GM12872 (cell line): ENCODE measurements around the gene MYL5.

Experiments
- TF ChIP-seq, protein P1 (sequence below): IDR thresholded peaks from 3 replicates; pipeline ENCODE4 v1.5.1; 2011; ENCODE audit warnings: low read depth, mild to moderate bottlenecking, low read length, moderate library complexity; ENCODE audit not compliant: insufficient read depth

The MYL5 gene

DNA sequence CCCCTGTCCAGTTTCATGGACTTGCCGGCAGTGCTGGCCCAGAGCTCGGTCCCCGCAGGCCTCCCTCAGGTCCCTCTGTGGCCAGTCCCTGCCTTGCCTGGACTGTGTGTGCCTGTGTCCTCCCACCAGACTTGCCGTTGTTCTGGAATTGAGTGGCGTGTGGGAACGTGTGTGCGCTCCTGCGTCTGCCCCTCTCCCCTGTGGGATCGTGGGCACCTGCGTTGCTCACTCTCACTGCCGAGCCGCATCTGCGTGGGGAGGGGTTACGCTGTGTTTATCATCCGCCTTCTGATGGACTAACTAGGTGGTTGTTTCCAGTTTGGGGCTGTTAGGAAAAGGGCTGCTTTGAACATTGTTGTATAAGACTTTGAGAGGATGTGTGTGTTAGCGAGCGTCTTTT is 52.5 kb downstream of the MYL5 start:
- TF ChIP-seq, protein P1, sequence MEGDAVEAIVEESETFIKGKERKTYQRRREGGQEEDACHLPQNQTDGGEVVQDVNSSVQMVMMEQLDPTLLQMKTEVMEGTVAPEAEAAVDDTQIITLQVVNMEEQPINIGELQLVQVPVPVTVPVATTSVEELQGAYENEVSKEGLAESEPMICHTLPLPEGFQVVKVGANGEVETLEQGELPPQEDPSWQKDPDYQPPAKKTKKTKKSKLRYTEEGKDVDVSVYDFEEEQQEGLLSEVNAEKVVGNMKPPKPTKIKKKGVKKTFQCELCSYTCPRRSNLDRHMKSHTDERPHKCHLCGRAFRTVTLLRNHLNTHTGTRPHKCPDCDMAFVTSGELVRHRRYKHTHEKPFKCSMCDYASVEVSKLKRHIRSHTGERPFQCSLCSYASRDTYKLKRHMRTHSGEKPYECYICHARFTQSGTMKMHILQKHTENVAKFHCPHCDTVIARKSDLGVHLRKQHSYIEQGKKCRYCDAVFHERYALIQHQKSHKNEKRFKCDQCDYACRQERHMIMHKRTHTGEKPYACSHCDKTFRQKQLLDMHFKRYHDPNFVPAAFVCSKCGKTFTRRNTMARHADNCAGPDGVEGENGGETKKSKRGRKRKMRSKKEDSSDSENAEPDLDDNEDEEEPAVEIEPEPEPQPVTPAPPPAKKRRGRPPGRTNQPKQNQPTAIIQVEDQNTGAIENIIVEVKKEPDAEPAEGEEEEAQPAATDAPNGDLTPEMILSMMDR = no peak

DNA sequence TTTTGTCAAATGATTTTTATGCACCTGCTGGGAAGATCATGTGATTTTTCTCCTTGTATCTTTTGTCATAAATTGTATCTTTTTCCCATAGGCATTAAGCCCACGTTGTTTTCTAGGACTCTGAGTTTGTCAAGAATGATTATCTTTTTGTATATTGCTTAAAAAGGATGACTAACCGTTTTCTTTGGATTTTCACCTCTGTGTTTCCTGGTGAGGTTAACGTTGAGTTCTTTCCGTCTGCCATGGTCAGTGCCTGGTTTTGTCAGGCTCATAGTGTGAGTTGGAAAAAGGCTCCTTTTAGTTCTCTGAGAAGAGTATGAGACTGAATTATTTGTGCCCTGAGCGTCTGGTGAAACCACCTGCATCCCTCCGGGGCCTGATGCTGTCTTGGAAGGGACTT is 53.2 kb downstream of the MYL5 start:
- TF ChIP-seq, protein P1 = no peak

DNA sequence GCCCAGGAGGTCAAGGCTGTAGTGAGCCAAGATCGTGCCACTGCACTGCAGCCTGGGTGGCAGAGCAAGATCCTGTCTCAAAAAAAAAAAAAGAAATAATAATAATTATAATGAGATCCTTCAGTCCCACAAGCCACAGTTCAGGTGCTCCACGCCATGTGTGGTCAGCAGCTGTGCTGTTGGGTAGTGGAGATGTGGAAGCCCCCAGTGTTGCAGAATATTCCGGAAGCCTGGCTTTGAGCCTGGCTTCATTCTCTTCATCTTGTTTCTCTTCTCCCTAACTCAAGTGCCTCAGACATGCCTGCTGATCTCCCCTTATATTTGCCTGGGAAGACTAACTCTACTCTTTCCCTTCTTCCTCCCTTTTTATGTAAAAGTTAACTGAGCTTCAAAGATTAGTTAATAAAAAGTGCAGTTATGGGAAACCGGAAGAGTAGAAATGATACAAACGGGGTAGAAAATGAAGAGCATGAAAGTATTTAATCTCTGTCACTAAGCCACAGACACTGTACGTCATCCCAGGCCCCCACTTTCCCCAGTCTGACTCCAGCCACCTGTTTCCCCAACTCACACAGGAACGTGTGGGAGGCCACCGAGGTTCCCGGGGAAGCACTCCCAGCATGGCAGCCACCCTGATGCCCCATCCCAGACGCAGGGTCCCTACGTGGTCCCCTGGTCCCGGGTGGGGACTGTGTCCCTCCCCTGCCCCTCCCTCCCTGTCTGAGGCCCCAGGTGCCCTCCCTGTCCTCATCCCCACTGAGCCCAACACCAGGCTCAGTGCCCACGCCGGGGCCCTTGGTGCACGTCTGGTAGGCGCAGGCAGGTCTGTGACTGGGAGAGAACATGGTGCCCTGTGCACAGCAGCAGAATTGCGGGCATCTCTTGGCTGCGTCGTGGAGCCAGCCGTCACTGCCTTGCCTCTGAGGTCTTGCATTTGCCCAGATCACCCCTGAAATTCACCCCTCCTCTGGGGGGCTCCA is 55.3 kb downstream of the MYL5 start:
- TF ChIP-seq, protein P1 = no peak

DNA sequence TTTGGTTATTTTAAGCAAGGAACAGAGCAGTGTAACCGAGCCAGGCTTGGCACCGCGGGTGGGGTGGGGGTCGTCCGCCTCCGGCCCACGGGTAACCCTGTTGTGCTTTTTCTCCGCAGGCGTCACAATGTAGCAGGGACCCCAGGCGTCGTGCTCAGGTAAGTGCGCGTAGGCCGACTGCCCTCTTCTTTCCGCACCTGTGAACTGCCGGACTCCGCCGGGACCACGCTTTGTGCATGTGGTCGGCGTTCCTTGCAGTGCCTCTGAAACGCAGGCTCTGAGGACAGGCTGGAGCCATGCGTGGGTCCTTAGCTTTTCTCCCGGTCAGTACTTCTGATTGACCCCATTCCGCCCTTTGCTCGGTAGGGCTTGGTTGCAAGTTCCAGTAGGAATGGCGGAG is 56.2 kb downstream of the MYL5 start:
- TF ChIP-seq, protein P1 = no peak
